ENCODE results near the gene AKTIP.

Gene AKTIP

GRCh38 chr16:53498984-53499383 is 4.0 kb downstream of the AKTIP start:
- Histone ChIP-seq H3K4me2 (no peak overlapping the region), H3K9ac (no peak overlapping the region), H4K20me1 (peaks cover 0 to 9% (median 0%) of the 10 kb centered on the region in 11 experiments; a peak in 2 of 22 replicates), H3K27me3 (peaks cover 5 to 16% (median 11%) of the 10 kb centered on the region in 11 experiments; a peak in 12 of 22 replicates), H3K9me3 (replicated peaks in 1 of 11) (no peaks in the 10 kb centered on the region), H3K27ac (no peak overlapping the region), H3K4me1 (peaks cover 11 to 19% (median 17%) of the 10 kb centered on the region in 10 experiments), H3K4me3 (no peak overlapping the region), H3K36me3 (peaks cover 40 to 55% (median 42%) of the 10 kb centered on the region in 11 experiments)
- no peak for TF ChIP-seq Cebpa-rat (IDR thresholded peaks at IDR 0.05)

GRCh38 chr16:53495325-53495724 is 7.7 kb downstream of the AKTIP start:
- Histone ChIP-seq H3K4me2 (no peak overlapping the region), H3K27me3 (no peaks in the 10 kb centered on the region), H3K9me3 (replicated peaks in 1 of 11) (no peaks in the 10 kb centered on the region), H4K20me1 (0 out of 22 replicates have a peak, but pooled peaks cover 0 to 6% (median 0%) of the 10 kb centered on the region in 11 experiments), H3K9ac (no peak overlapping the region), H3K4me3 (no peak overlapping the region), H3K27ac (no peak overlapping the region), H3K36me3 (peaks cover 69 to 87% (median 75%) of the 10 kb centered on the region in 11 experiments), H3K4me1 (no peaks in the 10 kb centered on the region)
- TF ChIP-seq Cebpa-rat (IDR thresholded peaks at IDR 0.05), result no peak

GRCh38 chr16:53494636-53495035 is 8.4 kb downstream of the AKTIP start:
- no peak for TF ChIP-seq Cebpa-rat (IDR thresholded peaks at IDR 0.05)
- H4K20me1 ChIP-seq, result 0 out of 22 replicates have a peak, but pooled peaks cover 0 to 6% (median 0%) of the 10 kb centered on the region in 11 experiments
- H3K9me3 ChIP-seq (replicated peaks in 1 of 11), result no peaks in the 10 kb centered on the region
- no peak overlapping the region for H3K9ac ChIP-seq
- peaks cover 76 to 94% (median 82%) of the 10 kb centered on the region in 11 experiments for H3K36me3 ChIP-seq
- no peaks in the 10 kb centered on the region for H3K27me3 ChIP-seq
- H3K4me1 ChIP-seq, result no peaks in the 10 kb centered on the region
- no peak overlapping the region for H3K27ac ChIP-seq
- H3K4me2 ChIP-seq, result no peak overlapping the region
- no peak overlapping the region for H3K4me3 ChIP-seq

GRCh38 chr16:53492503-53492902 is 10.5 kb downstream of the AKTIP start:
- H3K9me3 ChIP-seq (replicated peaks in 1 of 11), result no peaks in the 10 kb centered on the region

GRCh38 chr16:53489755-53490154 is 13.3 kb downstream of the AKTIP start:
- Histone ChIP-seq H3K4me2 (no peak overlapping the region), H3K4me3 (no peak overlapping the region), H3K36me3 (peaks cover 84 to 97% (median 90%) of the 10 kb centered on the region in 11 experiments), H3K27me3 (no peaks in the 10 kb centered on the region), H3K9ac (no peak overlapping the region), H3K4me1 (no peaks in the 10 kb centered on the region), H4K20me1 (no peaks in the 10 kb centered on the region), H3K27ac (no peak overlapping the region), H3K9me3 (replicated peaks in 1 of 11) (peaks cover 0 to 10% (median 0%) of the 10 kb centered on the region in 11 experiments; a peak in 2 of 22 replicates)
- no peak for TF ChIP-seq Cebpa-rat (IDR thresholded peaks at IDR 0.05)

More at GRCh38 chr16:53492503-53492902, 10.5 kb downstream of the AKTIP start:
- peaks cover 86 to 97% (median 93%) of the 10 kb centered on the region in 11 experiments for H3K36me3 ChIP-seq
- H3K27ac ChIP-seq, result no peak overlapping the region
- H3K4me2 ChIP-seq, result no peak overlapping the region
- TF ChIP-seq Cebpa-rat (IDR thresholded peaks at IDR 0.05), result no peak
- no peaks in the 10 kb centered on the region for H3K27me3 ChIP-seq
- no peak overlapping the region for H3K9ac ChIP-seq
- no peaks in the 10 kb centered on the region for H3K4me1 ChIP-seq
- H4K20me1 ChIP-seq, result 0 out of 22 replicates have a peak, but pooled peaks cover 0 to 6% (median 0%) of the 10 kb centered on the region in 11 experiments
- H3K4me3 ChIP-seq, result no peak overlapping the region

GRCh38 chr16:53486230-53486629 is 16.8 kb downstream of the AKTIP start:
- peaks cover 85 to 99% (median 93%) of the 10 kb centered on the region in 11 experiments for H3K36me3 ChIP-seq

GRCh38 chr16:53484542-53484941 is 18.5 kb downstream of the AKTIP start:
- Histone ChIP-seq H3K36me3 (peaks cover 89 to 100% (median 96%) of the 10 kb centered on the region in 11 experiments), H3K27ac (no peak overlapping the region), H3K9ac (no peak overlapping the region), H3K27me3 (no peaks in the 10 kb centered on the region), H3K4me3 (no peak overlapping the region), H3K4me1 (peaks cover 0 to 15% (median 7%) of the 10 kb centered on the region in 10 experiments; a peak in 9 of 20 replicates), H3K4me2 (no peak overlapping the region), H3K9me3 (replicated peaks in 1 of 11) (peaks cover 0 to 10% (median 0%) of the 10 kb centered on the region in 11 experiments; a peak in 2 of 22 replicates), H4K20me1 (no peaks in the 10 kb centered on the region)
- TF ChIP-seq Cebpa-rat (IDR thresholded peaks at IDR 0.05), result no peak

More at GRCh38 chr16:53486230-53486629, 16.8 kb downstream of the AKTIP start:
- no peak overlapping the region for H3K9ac ChIP-seq
- H3K4me2 ChIP-seq, result no peak overlapping the region
- no peaks in the 10 kb centered on the region for H3K27me3 ChIP-seq
- peaks cover 0 to 15% (median 7%) of the 10 kb centered on the region in 10 experiments; a peak in 9 of 20 replicates for H3K4me1 ChIP-seq
- no peaks in the 10 kb centered on the region for H4K20me1 ChIP-seq
- H3K4me3 ChIP-seq, result no peak overlapping the region
- peaks cover 0 to 10% (median 0%) of the 10 kb centered on the region in 11 experiments; a peak in 2 of 22 replicates for H3K9me3 ChIP-seq (replicated peaks in 1 of 11)
- TF ChIP-seq Cebpa-rat (IDR thresholded peaks at IDR 0.05), result no peak
- no peak overlapping the region for H3K27ac ChIP-seq

GRCh38 chr16:53482123-53482522 is 20.9 kb downstream of the AKTIP start:
- Histone ChIP-seq H3K9ac (peak overlapping the region in 2 of 11 experiments; percentile 41 to 48; a peak in 3 of 22 replicates), H3K27ac (peak overlapping the region in 7 of 11 experiments; percentile 21 to 75 (median 48); a peak in 10 of 22 replicates), H3K4me3 (no peak overlapping the region), H3K4me1 (peaks cover 0 to 15% (median 7%) of the 10 kb centered on the region in 10 experiments; a peak in 9 of 20 replicates), H4K20me1 (no peaks in the 10 kb centered on the region), H3K9me3 (replicated peaks in 1 of 11) (peaks cover 0 to 10% (median 0%) of the 10 kb centered on the region in 11 experiments; a peak in 2 of 22 replicates), H3K27me3 (no peaks in the 10 kb centered on the region), H3K36me3 (peaks cover 93 to 100% (median 99%) of the 10 kb centered on the region in 11 experiments), H3K4me2 (peak overlapping the region in 5 of 11 experiments; percentile 25 to 58 (median 44); a peak in 10 of 22 replicates)
- peak in 5 of 11 experiments; percentile 29 to 74 (median 47); a peak in 4 of 22 replicates for TF ChIP-seq Cebpa-rat (IDR thresholded peaks at IDR 0.05)

GRCh38 chr16:53480394-53480793 is 22.6 kb downstream of the AKTIP start:
- H3K4me2 ChIP-seq, result no peak overlapping the region
- peaks cover 0 to 15% (median 7%) of the 10 kb centered on the region in 10 experiments; a peak in 9 of 20 replicates for H3K4me1 ChIP-seq
- peak overlapping the region in 2 of 11 experiments; percentile 15 to 75; a peak in 2 of 22 replicates for H3K27ac ChIP-seq
- H3K9me3 ChIP-seq (replicated peaks in 1 of 11), result peaks cover 0 to 1% (median 0%) of the 10 kb centered on the region in 11 experiments; a peak in 1 of 22 replicates
- TF ChIP-seq Cebpa-rat (IDR thresholded peaks at IDR 0.05), result no peak
- no peak overlapping the region for H3K4me3 ChIP-seq
- H3K27me3 ChIP-seq, result no peaks in the 10 kb centered on the region
- peaks cover 0 to 4% (median 0%) of the 10 kb centered on the region in 11 experiments; a peak in 1 of 22 replicates for H4K20me1 ChIP-seq
- peaks cover 91 to 100% (median 100%) of the 10 kb centered on the region in 11 experiments for H3K36me3 ChIP-seq
- H3K9ac ChIP-seq, result no peak overlapping the region

Data from BLaER1 treated with 17β-estradiol and CSF1 and Interleukin-3, amounts not matched to agents 10 nM and 100 nM (cell line).